IMR-90 (cell line): ENCODE data around the gene SOX5. TPM values are rescaled to one million over a fixed set of nuclear protein-coding genes. Genes with fewer than 3 reads are reported as not detected.

Source experiments
- ATAC-seq: fragments of 200-7000 bp; cut with Tn5 transposase; 2 replicates; pipeline ENCODE4 v1.9.1; 2020; ENCODE audit warnings: low read depth, mild to moderate bottlenecking, moderate library complexity
- BruUV-seq: library from RNA; stranded (reverse); fragments of 400-500 nt; replicated peaks from 2 replicates; lab custom pipeline; 2021; lab: Mats Ljungman, UMichigan
- CTCF ChIA-PET: fragments of 300-600 bp; formaldehyde crosslinking; extraction: SDS; loops from one replicate; lab custom pipeline; 2021; ENCODE audit warnings: antibody characterized with exemption; lab: Yijun Ruan, JAX
- POLR2A ChIA-PET: fragments of 300-600 bp; sonication (Branson Sonifier 250); formaldehyde crosslinking; loops from one replicate; lab custom pipeline; 2022; ENCODE audit warnings: antibody characterized with exemption; ENCODE audit not compliant: unreplicated experiment; lab: Charles Lee
- DNase-seq: peaks from one replicate; pipeline ENCODE4 v3.0.0; 2013
- H2AFZ ChIP-seq: replicated peaks from 2 replicates; pipeline ENCODE3; 2013; ENCODE audit warnings: low read length, mild to moderate bottlenecking; ENCODE audit not compliant: poor library complexity
- H2AK5ac ChIP-seq: 2 replicates; pipeline ENCODE4 v1.6.1; 2013; ENCODE audit warnings: low read depth, low read length, inconsistent platforms
- H2AK9ac ChIP-seq: replicated peaks from 2 replicates; pipeline ENCODE3; 2013; ENCODE audit warnings: mild to moderate bottlenecking, low read depth, low read length, moderate library complexity; ENCODE audit not compliant: poor library complexity
- H2BK120ac ChIP-seq: 2 replicates; pipeline ENCODE4 v1.6.1; 2013; ENCODE audit warnings: low read depth, low read length, inconsistent platforms
- H2BK15ac ChIP-seq: 3 replicates; pipeline ENCODE4 v1.6.1; 2013; ENCODE audit warnings: low read depth, low read length, inconsistent platforms
- H2BK20ac ChIP-seq: 2 replicates; pipeline ENCODE4 v1.6.1; 2013; ENCODE audit warnings: low read depth, mild to moderate bottlenecking, inconsistent platforms, low read length, moderate library complexity
- H2BK5ac ChIP-seq: 2 replicates; pipeline ENCODE4 v1.6.1; 2013; ENCODE audit warnings: mild to moderate bottlenecking, low read depth, low read length, inconsistent platforms; ENCODE audit not compliant: poor library complexity, severe bottlenecking
- H3K14ac ChIP-seq: replicated peaks from 2 replicates; pipeline ENCODE4 v1.6.1; 2013; ENCODE audit warnings: low read depth, low read length, inconsistent platforms
- H3K18ac ChIP-seq: 2 replicates; pipeline ENCODE4 v1.6.1; 2013; ENCODE audit warnings: low read depth, low read length, control low read depth
- H3K23ac ChIP-seq: 2 replicates; pipeline ENCODE4 v1.6.1; 2013; ENCODE audit warnings: low read depth, low read length, inconsistent platforms
- H3K27ac ChIP-seq: 2 replicates; pipeline ENCODE4 v1.5.1; 2013; ENCODE audit warnings: mild to moderate bottlenecking, control low read depth, low read length; ENCODE audit not compliant: insufficient read depth
- H3K27me3 ChIP-seq: 2 replicates; pipeline ENCODE4 v1.6.1; 2013; ENCODE audit warnings: low read length; ENCODE audit not compliant: control insufficient read depth, insufficient read depth
- H3K36me3 ChIP-seq: 2 replicates; pipeline ENCODE4 v1.6.1; 2013; ENCODE audit warnings: low read length, mixed read lengths; ENCODE audit not compliant: control insufficient read depth, insufficient read depth
- H3K4ac ChIP-seq: 2 replicates; pipeline ENCODE4 v1.6.1; 2013; ENCODE audit warnings: low read depth, low read length, inconsistent platforms
- H3K4me1 ChIP-seq: 2 replicates; pipeline ENCODE4 v1.6.1; 2013; ENCODE audit warnings: low read length, mixed read lengths; ENCODE audit not compliant: control insufficient read depth, insufficient read depth
- H3K4me2 ChIP-seq: 2 replicates; pipeline ENCODE4 v1.6.1; 2013; ENCODE audit warnings: low read depth, mild to moderate bottlenecking, control low read depth, low read length, moderate library complexity
- H3K4me3 ChIP-seq: 2 replicates; pipeline ENCODE4 v1.5.1; 2013; ENCODE audit warnings: low read depth, mild to moderate bottlenecking, control low read depth, low read length, moderate library complexity; ENCODE audit not compliant: insufficient read depth
- H3K56ac ChIP-seq: 2 replicates; pipeline ENCODE4 v1.6.1; 2013; ENCODE audit warnings: low read length, inconsistent platforms; ENCODE audit not compliant: insufficient read depth; ENCODE audit errors: extremely low read depth
- H3K79me1 ChIP-seq, 2 experiments: 2 replicates each; pipeline ENCODE4 v1.6.1; 2013; ENCODE audit warnings: low read length in 2 of 2, inconsistent platforms in 1 of 2, low read depth in 1 of 2
- H3K9ac ChIP-seq: 2 replicates; pipeline ENCODE4 v1.6.1; 2013; ENCODE audit warnings: low read depth, low read length, control low read depth
- H3K9me1 ChIP-seq: 2 replicates; pipeline ENCODE4 v1.6.1; 2013; ENCODE audit warnings: low read length, inconsistent platforms; ENCODE audit not compliant: insufficient read depth
- H3K9me3 ChIP-seq: 2 replicates; pipeline ENCODE4 v1.6.1; 2013; ENCODE audit warnings: low read length; ENCODE audit not compliant: control insufficient read depth, insufficient read depth
- H4K20me1 ChIP-seq: 2 replicates; pipeline ENCODE4 v1.6.1; 2013; ENCODE audit warnings: low read length, inconsistent platforms; ENCODE audit not compliant: insufficient read depth
- H4K5ac ChIP-seq: 2 replicates; pipeline ENCODE4 v1.6.1; 2013; ENCODE audit warnings: mild to moderate bottlenecking, low read depth, low read length, control low read depth
- H4K8ac ChIP-seq, 2 experiments: 2 replicates each; pipeline ENCODE4 v1.6.1; 2013; ENCODE audit warnings: low read depth in 2 of 2, low read length in 2 of 2, control low read depth in 1 of 2, inconsistent platforms in 1 of 2
- H4K91ac ChIP-seq: 2 replicates; pipeline ENCODE4 v1.6.1; 2013; ENCODE audit warnings: low read depth, low read length, inconsistent platforms; ENCODE audit not compliant: insufficient read depth
- BHLHE40 ChIP-seq: fragments of 150-350 bp; IDR thresholded peaks from 2 replicates; pipeline ENCODE4 v1.6.1; 2016; ENCODE audit warnings: mild to moderate bottlenecking, low read depth, low read length
- CHD1 ChIP-seq: IDR thresholded peaks from 2 replicates; pipeline ENCODE4 v1.6.1; 2012; ENCODE audit warnings: low read depth, low read length, improper control_type of control experiment
- FOS ChIP-seq: fragments of 150-350 bp; IDR thresholded peaks from 2 replicates; pipeline ENCODE4 v1.6.1; 2016; ENCODE audit warnings: low read depth, low read length
- MAFK ChIP-seq: IDR thresholded peaks from 2 replicates; pipeline ENCODE4 v1.6.1; 2012; ENCODE audit warnings: low read depth, low read length, improper control_type of control experiment
- MAZ ChIP-seq: IDR thresholded peaks from 2 replicates; pipeline ENCODE4 v1.6.1; 2012; ENCODE audit warnings: low read depth, mild to moderate bottlenecking, low read length, improper control_type of control experiment, moderate library complexity, borderline replicate concordance
- RAD21 ChIP-seq: IDR thresholded peaks from 2 replicates; pipeline ENCODE4 v1.6.1; 2012; ENCODE audit warnings: low read length, improper control_type of control experiment
- RFX5 ChIP-seq: IDR thresholded peaks from 2 replicates; pipeline ENCODE4 v1.8.0; 2012; ENCODE audit warnings: low read depth, mild to moderate bottlenecking, low read length, moderate library complexity
- SMC3 ChIP-seq: fragments of 150-350 bp; IDR thresholded peaks from 2 replicates; pipeline ENCODE4 v1.6.1; 2016; ENCODE audit warnings: low read depth, mild to moderate bottlenecking, antibody characterized with exemption, low read length, moderate library complexity
- WGBS, 2 experiments: methylation state at CpG; one replicate each; pipeline versions ENCODE4 v1.1.5 to v1.1.7; 2013; ENCODE audit warnings: missing lambda C conversion rate in 2 of 2; ENCODE audit not compliant: insufficient read length in 1 of 2; ENCODE audit errors: extremely low coverage in 2 of 2; 5-methylcytosine and 5-hydroxymethylcytosine counted together
- dilution Hi-C: fragments of 300-500 bp; cut with HindIII; formaldehyde crosslinking; loops from one replicate; pipeline ENCODE4 v1.14.3; 2018; ENCODE audit warnings: low sequenced_read_pairs; ENCODE audit not compliant: unreplicated experiment
- in situ Hi-C: fragments of 300-500 bp; cut with MboI; formaldehyde crosslinking; loops from 3 replicates; pipeline ENCODE4 v1.14.3; 2019; ENCODE audit warnings: low sequenced_read_pairs, inconsistent platforms, mixed read lengths
- intact Hi-C: fragments of 100-400 bp; cut with micrococcal nuclease; formaldehyde crosslinking; loops from 2 replicates; pipeline ENCODE4 v1.10.0; 2022
- polyA plus RNA-seq, 3 experiments: library from polyadenylated mRNA; depleted of rRNA; stranded (reverse); fragments of >200 nt; gene quantifications; 2 replicates each; pipeline ENCODE4 v1.2.3, GENCODE V29; 2012; ENCODE audit warnings: low replicate concordance in 1 of 3
- total RNA-seq: library from RNA; depleted of rRNA; stranded (reverse); fragments of >200 nt; gene quantifications from 2 replicates; pipeline ENCODE4 v1.2.3, GENCODE V29; 2012
- TF ChIP-seq, protein P1 (sequence below): fragments of 150-350 bp; IDR thresholded peaks from 2 replicates; pipeline ENCODE4 v1.6.1; 2016; ENCODE audit warnings: low read depth, mild to moderate bottlenecking, low read length, moderate library complexity, borderline replicate concordance
- TF ChIP-seq, protein P2 (sequence below): conservative IDR thresholded peaks from 2 replicates; pipeline ENCODE4 v1.5.1; 2012; ENCODE audit warnings: mild to moderate bottlenecking, low read depth, low read length, improper control_type of control experiment
- TF ChIP-seq, protein P3 (sequence below): fragments of 150-350 bp; IDR thresholded peaks from 2 replicates; pipeline ENCODE4 v1.6.1; 2017; ENCODE audit warnings: mild to moderate bottlenecking, antibody characterized with exemption, low read length, low read depth

Gene SOX5
- total and polyA plus RNA-seq, 2 of the 4 experiments (the other 2 are of a cell fraction) = 1.1 to 13.1 TPM

DNA sequence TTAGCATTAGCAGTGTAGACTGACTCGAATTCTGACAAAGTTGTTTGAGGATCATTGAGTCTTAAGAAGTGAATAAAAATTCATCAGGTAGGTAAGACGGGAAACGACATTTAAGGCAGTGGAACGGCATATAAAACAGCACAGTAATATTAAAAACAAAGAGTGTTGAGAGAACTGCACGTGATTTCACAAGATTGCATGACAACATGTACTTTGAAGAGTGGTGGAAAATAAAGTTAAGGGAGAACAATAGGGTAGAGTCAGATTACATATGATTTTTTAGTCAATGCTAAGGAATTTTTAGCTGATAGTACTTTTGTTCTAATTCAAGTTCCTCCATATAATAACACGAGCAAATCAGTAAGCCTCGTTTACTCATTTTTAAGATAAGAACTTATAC is 115.4 kb downstream of the SOX5 start:
- Histone ChIP-seq H2AFZ (no peak overlapping the region), H3K56ac (no peak overlapping the region), H2BK20ac (no peak overlapping the region), H3K36me3 (no peaks in the 10 kb centered on the region), H4K20me1 (no peaks in the 10 kb centered on the region), H3K27me3 (no peaks in the 10 kb centered on the region), H3K27ac (no peak overlapping the region), H3K23ac (no peak overlapping the region), H2AK5ac (no peak overlapping the region), H3K18ac (no peak overlapping the region), H2BK5ac (no peak overlapping the region), H4K8ac (no peak overlapping the region), H4K5ac (no peak overlapping the region), H3K14ac (no peak overlapping the region), H2AK9ac (no peak overlapping the region), H3K4ac (no peak overlapping the region), H3K79me1 (no peaks in the 10 kb centered on the region), H3K9me3 (no peaks in the 10 kb centered on the region), H2BK120ac (no peak overlapping the region), H2BK15ac (no peak overlapping the region), H3K4me3 (no peak overlapping the region), H3K9ac (no peak overlapping the region), H3K9me1 (no peaks in the 10 kb centered on the region), H3K4me1 (no peaks in the 10 kb centered on the region), H3K4me2 (no peak overlapping the region), H4K91ac (no peak overlapping the region)
- TF ChIP-seq SMC3 = no peak
- TF ChIP-seq CHD1 = no peak
- TF ChIP-seq, protein P1, sequence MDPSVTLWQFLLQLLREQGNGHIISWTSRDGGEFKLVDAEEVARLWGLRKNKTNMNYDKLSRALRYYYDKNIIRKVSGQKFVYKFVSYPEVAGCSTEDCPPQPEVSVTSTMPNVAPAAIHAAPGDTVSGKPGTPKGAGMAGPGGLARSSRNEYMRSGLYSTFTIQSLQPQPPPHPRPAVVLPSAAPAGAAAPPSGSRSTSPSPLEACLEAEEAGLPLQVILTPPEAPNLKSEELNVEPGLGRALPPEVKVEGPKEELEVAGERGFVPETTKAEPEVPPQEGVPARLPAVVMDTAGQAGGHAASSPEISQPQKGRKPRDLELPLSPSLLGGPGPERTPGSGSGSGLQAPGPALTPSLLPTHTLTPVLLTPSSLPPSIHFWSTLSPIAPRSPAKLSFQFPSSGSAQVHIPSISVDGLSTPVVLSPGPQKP = no peak
- TF ChIP-seq RFX5 = no peak
- no peak for TF ChIP-seq MAFK
- TF ChIP-seq, protein P2, sequence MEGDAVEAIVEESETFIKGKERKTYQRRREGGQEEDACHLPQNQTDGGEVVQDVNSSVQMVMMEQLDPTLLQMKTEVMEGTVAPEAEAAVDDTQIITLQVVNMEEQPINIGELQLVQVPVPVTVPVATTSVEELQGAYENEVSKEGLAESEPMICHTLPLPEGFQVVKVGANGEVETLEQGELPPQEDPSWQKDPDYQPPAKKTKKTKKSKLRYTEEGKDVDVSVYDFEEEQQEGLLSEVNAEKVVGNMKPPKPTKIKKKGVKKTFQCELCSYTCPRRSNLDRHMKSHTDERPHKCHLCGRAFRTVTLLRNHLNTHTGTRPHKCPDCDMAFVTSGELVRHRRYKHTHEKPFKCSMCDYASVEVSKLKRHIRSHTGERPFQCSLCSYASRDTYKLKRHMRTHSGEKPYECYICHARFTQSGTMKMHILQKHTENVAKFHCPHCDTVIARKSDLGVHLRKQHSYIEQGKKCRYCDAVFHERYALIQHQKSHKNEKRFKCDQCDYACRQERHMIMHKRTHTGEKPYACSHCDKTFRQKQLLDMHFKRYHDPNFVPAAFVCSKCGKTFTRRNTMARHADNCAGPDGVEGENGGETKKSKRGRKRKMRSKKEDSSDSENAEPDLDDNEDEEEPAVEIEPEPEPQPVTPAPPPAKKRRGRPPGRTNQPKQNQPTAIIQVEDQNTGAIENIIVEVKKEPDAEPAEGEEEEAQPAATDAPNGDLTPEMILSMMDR = no peak
- no peak for TF ChIP-seq RAD21
- TF ChIP-seq, protein P3, sequence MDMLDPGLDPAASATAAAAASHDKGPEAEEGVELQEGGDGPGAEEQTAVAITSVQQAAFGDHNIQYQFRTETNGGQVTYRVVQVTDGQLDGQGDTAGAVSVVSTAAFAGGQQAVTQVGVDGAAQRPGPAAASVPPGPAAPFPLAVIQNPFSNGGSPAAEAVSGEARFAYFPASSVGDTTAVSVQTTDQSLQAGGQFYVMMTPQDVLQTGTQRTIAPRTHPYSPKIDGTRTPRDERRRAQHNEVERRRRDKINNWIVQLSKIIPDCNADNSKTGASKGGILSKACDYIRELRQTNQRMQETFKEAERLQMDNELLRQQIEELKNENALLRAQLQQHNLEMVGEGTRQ = no peak
- no peak for TF ChIP-seq MAZ
- TF ChIP-seq FOS = no peak
- no peak for TF ChIP-seq BHLHE40
- dilution Hi-C loops = no loop called here
- ATAC-seq (no peak), DNase-seq (peak; percentile 2)
- in situ Hi-C loops = no loop called here
- no CpG with 5 or more reads among the region's 7 CpGs for WGBS, 2 experiments
- intact Hi-C loops = no loop called here
- ChIA-PET CTCF (no interaction called here), POLR2A (no interaction called here)
- BruUV-seq = no TSS peak
